Naive thymus-derived CD8-positive, alpha-beta T cell (primary cell): Measurements from ENCODE around the gene LPIN1. TPM values are rescaled to one million over a fixed set of nuclear protein-coding genes. Genes with fewer than 3 reads are reported as not detected.

Experiments used
- ATAC-seq, 2 donors: fragments of 150-1000 bp; cut with Tn5 transposase in 1 of 2; sonication (Bioruptor Pico), chemical (Tn5 transposase) in 1 of 2; 1 replicate in 1 of 2; 2 replicates in 1 of 2; pipeline ENCODE4 v1.10.0; 2021; ENCODE audit warnings: mild to moderate bottlenecking in 2 of 2, moderate library complexity in 2 of 2
- POLR2A ChIA-PET: fragments of 350-600 bp; sonication (Branson Sonifier 250); formaldehyde crosslinking; loops from one replicate; lab custom pipeline; 2021; ENCODE audit warnings: antibody characterized with exemption; lab: Charles Lee
- DNase-seq, 10 donors: peaks; one replicate each; pipeline versions ENCODE4 v3.0.0 to v3.0.0-alpha.2; 2020 to 2022
- H3K27ac Mint-ChIP-seq, 10 donors: one replicate each; pipeline ENCODE4 v1.8.0; 2020 to 2022; ENCODE audit warnings: mild to moderate bottlenecking in 10 of 10, mixed read lengths in 10 of 10, moderate library complexity in 4 of 10, inconsistent platforms in 1 of 10
- H3K27me3 Mint-ChIP-seq, 5 donors: one replicate each; pipeline ENCODE4 v1.8.0; 2021 to 2022; ENCODE audit warnings: mixed read lengths in 5 of 5
- H3K36me3 Mint-ChIP-seq, 3 donors: one replicate each; pipeline ENCODE4 v1.8.0; 2020 to 2022; ENCODE audit warnings: mixed read lengths in 3 of 3, mild to moderate bottlenecking in 2 of 3, inconsistent platforms in 1 of 3
- H3K4me1 Mint-ChIP-seq, 4 donors: one replicate each; pipeline ENCODE4 v1.8.0; 2021 to 2022; ENCODE audit warnings: mixed read lengths in 4 of 4
- H3K4me3 Mint-ChIP-seq, 10 donors: one replicate each; pipeline ENCODE4 v1.8.0; 2020 to 2022; ENCODE audit warnings: mild to moderate bottlenecking in 10 of 10, mixed read lengths in 10 of 10, moderate library complexity in 6 of 10, inconsistent platforms in 1 of 10
- H3K9me3 Mint-ChIP-seq, 9 donors: one replicate each; pipeline ENCODE4 v1.8.0; 2020 to 2022; ENCODE audit warnings: mixed read lengths in 9 of 9, mild to moderate bottlenecking in 3 of 9, inconsistent platforms in 1 of 9, moderate library complexity in 1 of 9
- polyA plus RNA-seq, 3 donors: library from polyadenylated mRNA; unstranded; fragments of 300-500 nt; fragmentation: Illumina TruSeq; gene quantifications; one replicate each; pipeline ENCODE4 v1.2.3, GENCODE V29; 2021
- total RNA-seq, 8 experiments: library from RNA in 2 of 8; stranded (reverse) in 2 of 8; gene quantifications; one replicate each; pipeline ENCODE4 v1.2.3 and lab custom pipeline; 2021 to 2026

LPIN1 gene
- total and polyA plus RNA-seq, 5 experiments from 2014 or later = 15.7 to 82.4 (median 27.5) TPM

DNA sequence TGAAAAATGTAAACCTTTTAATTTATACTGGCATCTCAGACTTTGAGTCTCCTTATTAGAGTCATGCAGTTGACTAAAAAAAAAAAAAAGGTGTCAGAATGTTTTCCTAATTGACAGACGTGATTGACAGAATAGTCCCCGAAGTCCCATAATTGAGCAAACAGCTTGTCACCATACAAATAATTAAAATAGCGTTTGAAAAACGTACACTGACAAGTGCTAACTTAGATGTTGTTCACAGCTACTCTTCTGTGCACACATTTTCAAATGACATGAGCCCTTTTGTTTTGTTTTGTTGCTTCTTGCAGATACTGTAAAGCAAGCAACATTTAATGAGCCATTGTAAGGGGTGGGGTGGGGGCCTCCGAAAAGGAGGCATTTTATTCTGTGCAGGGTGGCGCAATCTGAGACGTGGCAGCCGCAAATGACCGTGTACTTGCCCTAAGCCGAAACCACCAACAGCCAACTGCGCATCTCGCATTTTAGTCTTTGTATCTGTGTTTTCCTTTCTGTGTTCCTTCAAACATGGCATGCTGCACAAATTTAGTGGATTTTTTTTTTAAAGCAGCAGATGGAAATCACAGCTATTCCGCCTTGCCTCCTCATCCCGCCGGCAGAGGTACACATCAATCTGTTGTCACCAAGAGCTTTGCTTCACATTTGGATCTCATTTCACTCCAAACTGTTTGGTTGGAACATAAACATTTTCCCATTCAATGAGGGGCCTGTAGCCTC lies 52.4 kb downstream of the LPIN1 start:
- Mint-ChIP-seq H3K27me3 (no peaks in the 10 kb centered on the region), H3K36me3 (peaks cover 8 to 92% (median 41%) of the 10 kb centered on the region in 3 donors), H3K27ac (no peak overlapping the region), H3K4me3 (no peak overlapping the region), H3K9me3 (no peaks in the 10 kb centered on the region), H3K4me1 (peaks cover 0 to 2% (median 0%) of the 10 kb centered on the region in 4 donors)
- DNase-seq (no peak), ATAC-seq (no peak)
- POLR2A ChIA-PET = no interaction called here

DNA sequence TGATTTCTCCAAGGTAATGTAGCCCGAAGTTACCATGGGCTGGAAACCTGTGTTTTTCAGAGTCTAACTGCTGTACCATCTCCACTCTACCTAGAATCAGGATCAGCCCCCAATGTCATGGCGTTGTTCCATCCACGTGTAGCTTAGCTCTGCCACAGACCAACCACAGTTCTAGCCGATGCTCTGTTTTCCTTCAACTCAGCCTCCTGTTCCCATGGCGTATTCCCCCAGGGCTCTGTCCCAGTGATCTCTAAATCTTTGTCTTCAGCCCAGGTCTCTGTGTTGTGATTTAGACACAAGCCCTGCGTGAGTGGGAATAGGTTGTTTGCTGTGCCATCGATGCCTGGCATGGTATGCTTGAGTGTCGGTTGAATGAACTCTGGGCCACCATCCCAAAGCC lies 53.4 kb downstream of the LPIN1 start:
- H3K27ac Mint-ChIP-seq = peak overlapping the region in 2 of 10 donors; percentile 35 to 51
- DNase-seq = no peak
- no peaks in the 10 kb centered on the region for H3K4me1 Mint-ChIP-seq
- no peak for ATAC-seq
- peaks cover 8 to 95% (median 44%) of the 10 kb centered on the region in 3 donors for H3K36me3 Mint-ChIP-seq
- H3K4me3 Mint-ChIP-seq = no peak overlapping the region
- POLR2A ChIA-PET = no interaction called here
- H3K27me3 Mint-ChIP-seq = no peaks in the 10 kb centered on the region
- H3K9me3 Mint-ChIP-seq = no peaks in the 10 kb centered on the region

DNA sequence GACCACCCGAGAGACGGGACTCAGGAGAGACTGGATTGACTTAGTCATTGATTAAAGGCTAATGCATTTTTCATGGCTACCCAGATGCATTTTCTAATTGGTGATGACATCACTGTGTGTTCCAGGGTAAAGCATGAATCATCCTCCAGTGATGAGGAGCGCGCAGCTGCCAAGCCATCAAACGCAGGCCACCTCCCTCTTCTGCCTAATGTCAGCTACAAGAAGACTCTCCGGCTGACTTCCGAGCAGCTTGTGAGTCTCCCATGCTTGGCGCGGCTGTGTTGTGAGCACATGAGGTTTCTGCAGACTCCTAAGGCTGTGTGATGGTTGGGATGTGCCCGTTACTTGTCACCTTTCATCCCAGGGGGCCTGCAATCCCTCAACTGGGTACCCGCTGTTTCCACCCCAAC lies 56.4 kb downstream of the LPIN1 start:
- POLR2A ChIA-PET = no interaction called here
- H3K27me3 Mint-ChIP-seq = no peaks in the 10 kb centered on the region
- peaks cover 0 to 5% (median 1%) of the 10 kb centered on the region in 4 donors for H3K4me1 Mint-ChIP-seq
- DNase-seq (no peak), ATAC-seq (no peak)
- no peaks in the 10 kb centered on the region for H3K9me3 Mint-ChIP-seq
- no peak overlapping the region for H3K4me3 Mint-ChIP-seq
- H3K36me3 Mint-ChIP-seq = peaks cover 4 to 93% (median 41%) of the 10 kb centered on the region in 3 donors
- no peak overlapping the region for H3K27ac Mint-ChIP-seq

- no peak for DNase-seq
- H3K27ac Mint-ChIP-seq = no peak overlapping the region
- no peaks in the 10 kb centered on the region for H3K9me3 Mint-ChIP-seq
- no peak for ATAC-seq
- no peak overlapping the region for H3K4me3 Mint-ChIP-seq
- no peaks in the 10 kb centered on the region for H3K27me3 Mint-ChIP-seq
- H3K4me1 Mint-ChIP-seq = peaks cover 0 to 5% (median 1%) of the 10 kb centered on the region in 4 donors
- peaks cover 4 to 93% (median 38%) of the 10 kb centered on the region in 3 donors for H3K36me3 Mint-ChIP-seq
- POLR2A ChIA-PET = interaction anchor here (0.7 kb wide), 1 partner anchor 693 kb away, joined by 3 read pairs; no protein-coding TSS in a partner anchor
Measured at GRCh38 chr2:11805024-11805423, 58.6 kb downstream of the LPIN1 start.

- H3K9me3 Mint-ChIP-seq = no peaks in the 10 kb centered on the region
- no peaks in the 10 kb centered on the region for H3K27me3 Mint-ChIP-seq
- POLR2A ChIA-PET = no interaction called here
- peaks cover 0 to 7% (median 2%) of the 10 kb centered on the region in 4 donors for H3K4me1 Mint-ChIP-seq
- ATAC-seq = no peak
- H3K4me3 Mint-ChIP-seq = no peak overlapping the region
- peaks cover 4 to 93% (median 44%) of the 10 kb centered on the region in 3 donors for H3K36me3 Mint-ChIP-seq
- no peak for DNase-seq
- H3K27ac Mint-ChIP-seq = peak overlapping the region in 1 of 10 donors; percentile 19
Measured at GRCh38 chr2:11805920-11806319, 59.5 kb downstream of the LPIN1 start.

- DNase-seq (no peak), ATAC-seq (no peak)
- POLR2A ChIA-PET = no interaction called here
- Mint-ChIP-seq H3K4me3 (no peak overlapping the region), H3K27ac (peak overlapping the region in 3 of 10 donors; percentile 49 to 57 (median 54)), H3K9me3 (no peaks in the 10 kb centered on the region), H3K4me1 (peaks cover 0 to 8% (median 4%) of the 10 kb centered on the region in 4 donors), H3K36me3 (peaks cover 4 to 96% (median 50%) of the 10 kb centered on the region in 3 donors), H3K27me3 (no peaks in the 10 kb centered on the region)
Measured at GRCh38 chr2:11807156-11808015, 61.0 kb downstream of the LPIN1 start.

- Mint-ChIP-seq H3K9me3 (no peaks in the 10 kb centered on the region), H3K27ac (peak overlapping the region in 2 of 10 donors; percentile 54 to 57), H3K4me1 (peaks cover 0 to 12% (median 4%) of the 10 kb centered on the region in 4 donors), H3K27me3 (no peaks in the 10 kb centered on the region), H3K4me3 (no peak overlapping the region), H3K36me3 (peaks cover 4 to 95% (median 50%) of the 10 kb centered on the region in 3 donors)
- POLR2A ChIA-PET = interaction anchor here (0.7 kb wide), 1 partner anchor 1209 kb away, joined by 3 read pairs; no protein-coding TSS in a partner anchor
- no peak for ATAC-seq
- DNase-seq = no peak
Measured at GRCh38 chr2:11808016-11808400, 61.6 kb downstream of the LPIN1 start.

- peak overlapping the region in 2 of 10 donors; percentile 14 to 89 for H3K27ac Mint-ChIP-seq
- POLR2A ChIA-PET = no interaction called here
- no peak overlapping the region for H3K4me3 Mint-ChIP-seq
Measured at GRCh38 chr2:11809586-11810236, 63.3 kb downstream of the LPIN1 start.

GRCh38 chr2:11810237-11810977 lies 64.0 kb downstream of the LPIN1 start:
- no peaks in the 10 kb centered on the region for H3K27me3 Mint-ChIP-seq
- peaks cover 18 to 91% (median 44%) of the 10 kb centered on the region in 3 donors for H3K36me3 Mint-ChIP-seq
- H3K4me1 Mint-ChIP-seq = peaks cover 0 to 13% (median 4%) of the 10 kb centered on the region in 4 donors
- no peak for ATAC-seq
- peak overlapping the region in 2 of 10 donors; percentile 14 to 89 for H3K27ac Mint-ChIP-seq
- POLR2A ChIA-PET = no interaction called here
- no peak overlapping the region for H3K4me3 Mint-ChIP-seq
- no peak for DNase-seq
- no peaks in the 10 kb centered on the region for H3K9me3 Mint-ChIP-seq

More at GRCh38 chr2:11809586-11810236, 63.3 kb downstream of the LPIN1 start:
- H3K36me3 Mint-ChIP-seq = peaks cover 12 to 91% (median 44%) of the 10 kb centered on the region in 3 donors
- peaks cover 0 to 16% (median 4%) of the 10 kb centered on the region in 4 donors for H3K4me1 Mint-ChIP-seq
- no peaks in the 10 kb centered on the region for H3K27me3 Mint-ChIP-seq
- H3K9me3 Mint-ChIP-seq = no peaks in the 10 kb centered on the region
- ATAC-seq (no peak), DNase-seq (no peak)

GRCh38 chr2:11811036-11811654 lies 64.7 kb downstream of the LPIN1 start:
- Mint-ChIP-seq H3K9me3 (no peaks in the 10 kb centered on the region), H3K27ac (peak overlapping the region in 3 of 10 donors; percentile 3 to 48 (median 46)), H3K36me3 (peaks cover 21 to 91% (median 45%) of the 10 kb centered on the region in 3 donors), H3K4me3 (no peak overlapping the region), H3K4me1 (peaks cover 0 to 13% (median 2%) of the 10 kb centered on the region in 4 donors), H3K27me3 (no peaks in the 10 kb centered on the region)
- DNase-seq (no peak), ATAC-seq (no peak)
- POLR2A ChIA-PET = interaction anchor here (0.6 to 0.7 kb wide), 2 partner anchors 11 to 1394 kb away, joined by 3 read pairs; no protein-coding TSS in a partner anchor

- H3K9me3 Mint-ChIP-seq = no peaks in the 10 kb centered on the region
- H3K27ac Mint-ChIP-seq = peak overlapping the region in 2 of 10 donors; percentile 7 to 9
- POLR2A ChIA-PET = no interaction called here
Measured at GRCh38 chr2:11812466-11813248, 66.2 kb downstream of the LPIN1 start.

More at GRCh38 chr2:11812466-11813248, 66.2 kb downstream of the LPIN1 start:
- ATAC-seq (no peak), DNase-seq (no peak)
- Mint-ChIP-seq H3K4me3 (no peak overlapping the region), H3K27me3 (no peaks in the 10 kb centered on the region), H3K36me3 (peaks cover 27 to 92% (median 55%) of the 10 kb centered on the region in 3 donors), H3K4me1 (peaks cover 0 to 13% (median 1%) of the 10 kb centered on the region in 4 donors)
